Neural progenitor cell (in vitro differentiated cells): ENCODE measurements around the gene AFG1L. TPM values are rescaled to one million over a fixed set of nuclear protein-coding genes. Genes with fewer than 3 reads are reported as not detected.

Experiments used
- DNase-seq: peaks from one replicate; pipeline ENCODE4 v3.0.0-alpha.2; 2016; ENCODE audit warnings: low spot score
- H2AFZ ChIP-seq: fragments of 200-600 bp; sonication (generic); replicated peaks from 2 replicates; pipeline ENCODE4 v1.6.1; 2016; ENCODE audit warnings: antibody characterized with exemption
- H3F3A ChIP-seq: fragments of 200-600 bp; sonication (generic); 2 replicates; pipeline ENCODE4 v1.6.1; 2016; ENCODE audit warnings: antibody characterized with exemption, low read depth
- H3K27ac ChIP-seq: fragments of 200-600 bp; sonication (generic); 2 replicates; pipeline ENCODE4 v1.5.1; 2016; ENCODE audit warnings: mild to moderate bottlenecking
- H3K27me3 ChIP-seq: fragments of 200-600 bp; sonication (generic); 2 replicates; pipeline ENCODE4 v1.6.1; 2016; ENCODE audit warnings: mild to moderate bottlenecking, moderate library complexity
- H3K36me3 ChIP-seq: fragments of 200-600 bp; sonication (generic); 2 replicates; pipeline ENCODE4 v1.5.1; 2016
- H3K4me1 ChIP-seq: fragments of 200-600 bp; sonication (generic); 2 replicates; pipeline ENCODE4 v1.6.1; 2016; ENCODE audit warnings: mixed run types
- H3K4me2 ChIP-seq: fragments of 200-600 bp; sonication (generic); 2 replicates; pipeline ENCODE4 v1.6.1; 2016
- H3K4me3 ChIP-seq: fragments of 200-600 bp; sonication (generic); 2 replicates; pipeline ENCODE4 v1.5.1; 2016
- H3K79me2 ChIP-seq: fragments of 200-600 bp; sonication (generic); 2 replicates; pipeline ENCODE4 v1.6.1; 2016; ENCODE audit warnings: low read depth
- H3K9ac ChIP-seq: fragments of 200-600 bp; sonication (generic); 2 replicates; pipeline ENCODE4 v1.6.1; 2016
- H3K9me3 ChIP-seq: fragments of 200-600 bp; sonication (generic); 2 replicates; pipeline ENCODE4 v1.5.1; 2016; ENCODE audit warnings: low read depth
- H4K20me1 ChIP-seq: fragments of 200-600 bp; sonication (generic); 2 replicates; pipeline ENCODE4 v1.6.1; 2016; ENCODE audit warnings: low read depth
- H3K27ac Mint-ChIP-seq: 3 replicates; pipeline ENCODE4 v1.8.0; 2021; ENCODE audit warnings: mixed read lengths
- H3K27me3 Mint-ChIP-seq: 2 replicates; pipeline ENCODE4 v1.8.0; 2022; ENCODE audit warnings: low read depth, mild to moderate bottlenecking, inconsistent platforms, moderate library complexity, mixed read lengths; ENCODE audit not compliant: insufficient read depth
- H3K36me3 Mint-ChIP-seq: 3 replicates; pipeline ENCODE4 v1.8.0; 2021; ENCODE audit warnings: mixed read lengths
- H3K4me1 Mint-ChIP-seq: 3 replicates; pipeline ENCODE4 v1.8.0; 2021; ENCODE audit warnings: mixed read lengths
- H3K4me3 Mint-ChIP-seq: 3 replicates; pipeline ENCODE4 v1.8.0; 2021; ENCODE audit warnings: mild to moderate bottlenecking, moderate library complexity, mixed read lengths
- H3K9me3 Mint-ChIP-seq: 3 replicates; pipeline ENCODE4 v1.8.0; 2020; ENCODE audit warnings: mixed read lengths
- CTCF ChIP-seq: fragments of 200-600 bp; sonication (generic); IDR thresholded peaks from 2 replicates; pipeline ENCODE4 v1.5.1; 2017; ENCODE audit warnings: antibody characterized with exemption, mild to moderate bottlenecking
- EZH2 ChIP-seq: fragments of 200-600 bp; sonication (generic); IDR thresholded peaks from 2 replicates; pipeline ENCODE4 v1.6.1; 2017; ENCODE audit warnings: antibody characterized with exemption, mild to moderate bottlenecking, moderate library complexity
- EZH2phosphoT487 ChIP-seq: fragments of 200-600 bp; sonication (generic); IDR thresholded peaks from 2 replicates; pipeline ENCODE4 v1.6.1; 2017; ENCODE audit warnings: antibody characterized with exemption
- total RNA-seq: library from RNA; depleted of rRNA; stranded (reverse); fragments of >200 nt; gene quantifications from 2 replicates; pipeline ENCODE4 v1.2.3, GENCODE V29; 2015; ENCODE audit warnings: low replicate concordance

The AFG1L gene
- total RNA-seq, 1 donor from 2014 or later = 8.3 TPM

GRCh38 chr6:108285381-108285780 lies 9.5 kb upstream of the AFG1L start:
- no peaks in the 10 kb centered on the region for H3F3A ChIP-seq
- H3K4me1 ChIP-seq = no peaks in the 10 kb centered on the region
- no peaks in the 10 kb centered on the region for H3K36me3 Mint-ChIP-seq
- H3K27me3 Mint-ChIP-seq = peaks cover 4% of the 10 kb centered on the region
- H4K20me1 ChIP-seq = no peaks in the 10 kb centered on the region
- H3K4me3 ChIP-seq = no peak overlapping the region
- no peaks in the 10 kb centered on the region for H3K27me3 ChIP-seq
- H3K79me2 ChIP-seq = no peaks in the 10 kb centered on the region
- H3K4me1 Mint-ChIP-seq = no peaks in the 10 kb centered on the region
- no peak overlapping the region for H3K9ac ChIP-seq
- no peak overlapping the region for H2AFZ ChIP-seq
- H3K27ac Mint-ChIP-seq = no peak overlapping the region
- no peaks in the 10 kb centered on the region for H3K36me3 ChIP-seq
- TF ChIP-seq EZH2 (no peak), EZH2phosphoT487 (no peak), CTCF (no peak)
- H3K9me3 ChIP-seq = no peaks in the 10 kb centered on the region
- no peaks in the 10 kb centered on the region for H3K9me3 Mint-ChIP-seq
- H3K4me3 Mint-ChIP-seq = no peak overlapping the region
- no peak for DNase-seq
- H3K27ac ChIP-seq = no peak overlapping the region
- no peak overlapping the region for H3K4me2 ChIP-seq

GRCh38 chr6:108286366-108286765 lies 8.5 kb upstream of the AFG1L start:
- no peaks in the 10 kb centered on the region for H3K9me3 Mint-ChIP-seq
- H3K27me3 Mint-ChIP-seq = peaks cover 4% of the 10 kb centered on the region
- Histone ChIP-seq H2AFZ (no peak overlapping the region), H3K4me2 (no peak overlapping the region), H3K27me3 (no peaks in the 10 kb centered on the region), H3K4me3 (no peak overlapping the region), H3K4me1 (no peaks in the 10 kb centered on the region), H3F3A (no peaks in the 10 kb centered on the region), H3K9me3 (no peaks in the 10 kb centered on the region), H3K9ac (no peak overlapping the region), H3K36me3 (no peaks in the 10 kb centered on the region), H4K20me1 (no peaks in the 10 kb centered on the region), H3K79me2 (no peaks in the 10 kb centered on the region), H3K27ac (no peak overlapping the region)
- TF ChIP-seq EZH2 (no peak), CTCF (no peak), EZH2phosphoT487 (no peak)
- DNase-seq = no peak
- H3K4me3 Mint-ChIP-seq = no peak overlapping the region
- no peaks in the 10 kb centered on the region for H3K36me3 Mint-ChIP-seq
- no peak overlapping the region for H3K27ac Mint-ChIP-seq
- H3K4me1 Mint-ChIP-seq = no peaks in the 10 kb centered on the region

- no peak overlapping the region for H3K9ac ChIP-seq
- no peaks in the 10 kb centered on the region for H3F3A ChIP-seq
- no peaks in the 10 kb centered on the region for H3K4me1 Mint-ChIP-seq
- H3K4me3 ChIP-seq = no peak overlapping the region
- H4K20me1 ChIP-seq = no peaks in the 10 kb centered on the region
- peaks cover 4% of the 10 kb centered on the region for H3K27me3 Mint-ChIP-seq
- no peak overlapping the region for H3K27ac ChIP-seq
- TF ChIP-seq EZH2 (no peak), EZH2phosphoT487 (no peak), CTCF (no peak)
- H3K9me3 ChIP-seq = no peaks in the 10 kb centered on the region
- no peak for DNase-seq
- no peaks in the 10 kb centered on the region for H3K79me2 ChIP-seq
- H3K4me2 ChIP-seq = no peak overlapping the region
- no peaks in the 10 kb centered on the region for H3K27me3 ChIP-seq
- H3K36me3 Mint-ChIP-seq = no peaks in the 10 kb centered on the region
- H3K27ac Mint-ChIP-seq = no peak overlapping the region
- H3K4me1 ChIP-seq = no peaks in the 10 kb centered on the region
- H3K9me3 Mint-ChIP-seq = no peaks in the 10 kb centered on the region
- H3K4me3 Mint-ChIP-seq = no peak overlapping the region
- H2AFZ ChIP-seq = no peak overlapping the region
- no peaks in the 10 kb centered on the region for H3K36me3 ChIP-seq
These were observed 7.5 kb upstream of the AFG1L start for GRCh38 chr6:108287373-108287772.

- Histone ChIP-seq H3K4me3 (no peak overlapping the region), H3K79me2 (no peaks in the 10 kb centered on the region), H3K9ac (no peak overlapping the region), H3K4me1 (no peaks in the 10 kb centered on the region), H3K27ac (no peak overlapping the region), H3K36me3 (no peaks in the 10 kb centered on the region), H3K27me3 (no peaks in the 10 kb centered on the region), H4K20me1 (no peaks in the 10 kb centered on the region), H2AFZ (no peak overlapping the region), H3K9me3 (no peaks in the 10 kb centered on the region), H3F3A (peaks cover 2% of the 10 kb centered on the region), H3K4me2 (no peak overlapping the region)
- H3K4me1 Mint-ChIP-seq = no peaks in the 10 kb centered on the region
- H3K27me3 Mint-ChIP-seq = peaks cover 4% of the 10 kb centered on the region
- TF ChIP-seq EZH2 = no peak
- no peak for TF ChIP-seq CTCF
- no peak for TF ChIP-seq EZH2phosphoT487
- H3K27ac Mint-ChIP-seq = no peak overlapping the region
- H3K4me3 Mint-ChIP-seq = no peak overlapping the region
- no peaks in the 10 kb centered on the region for H3K36me3 Mint-ChIP-seq
- no peak for DNase-seq
- H3K9me3 Mint-ChIP-seq = no peaks in the 10 kb centered on the region
These were observed 6.1 kb upstream of the AFG1L start for GRCh38 chr6:108288742-108289141.
